Measurements from ENCODE around the gene OOEP.

The OOEP gene

GRCh38 chr6:73343164-73343563 lies 26.5 kb downstream of the OOEP start:
- Mint-ChIP-seq H3K27me3 (peaks cover 19% of the 10 kb centered on the region), H3K36me3 (no peaks in the 10 kb centered on the region), H3K9me3 (no peaks in the 10 kb centered on the region), H3K4me3 (no peak overlapping the region), H3K27ac (no peak overlapping the region), H3K4me1 (no peaks in the 10 kb centered on the region)
- ATAC-seq: no peak

GRCh38 chr6:73342174-73342573 lies 27.5 kb downstream of the OOEP start:
- no peaks in the 10 kb centered on the region for H3K36me3 Mint-ChIP-seq
- H3K4me3 Mint-ChIP-seq: no peak overlapping the region
- H3K27ac Mint-ChIP-seq: no peak overlapping the region
- H3K27me3 Mint-ChIP-seq: peaks cover 9% of the 10 kb centered on the region
- no peaks in the 10 kb centered on the region for H3K4me1 Mint-ChIP-seq
- no peak for ATAC-seq
- H3K9me3 Mint-ChIP-seq: no peaks in the 10 kb centered on the region

- ATAC-seq: no peak
- no peak overlapping the region for H3K27ac Mint-ChIP-seq
- H3K4me1 Mint-ChIP-seq: no peaks in the 10 kb centered on the region
- no peak overlapping the region for H3K4me3 Mint-ChIP-seq
- H3K9me3 Mint-ChIP-seq: no peaks in the 10 kb centered on the region
- H3K36me3 Mint-ChIP-seq: no peaks in the 10 kb centered on the region
- peaks cover 1% of the 10 kb centered on the region for H3K27me3 Mint-ChIP-seq
Measured at GRCh38 chr6:73341335-73341734, 28.4 kb downstream of the OOEP start.

- Mint-ChIP-seq H3K27me3 (no peaks in the 10 kb centered on the region), H3K4me1 (no peaks in the 10 kb centered on the region), H3K9me3 (no peaks in the 10 kb centered on the region), H3K4me3 (no peak overlapping the region), H3K27ac (no peak overlapping the region), H3K36me3 (no peaks in the 10 kb centered on the region)
- no peak for ATAC-seq
Measured at GRCh38 chr6:73340048-73340447, 29.6 kb downstream of the OOEP start.

- no peak for ATAC-seq
- Mint-ChIP-seq H3K27ac (no peak overlapping the region), H3K27me3 (no peaks in the 10 kb centered on the region), H3K36me3 (no peaks in the 10 kb centered on the region), H3K4me3 (no peak overlapping the region), H3K9me3 (no peaks in the 10 kb centered on the region), H3K4me1 (no peaks in the 10 kb centered on the region)
Measured at GRCh38 chr6:73339340-73339739, 30.4 kb downstream of the OOEP start.

- H3K27me3 Mint-ChIP-seq: peaks cover 28% of the 10 kb centered on the region
- H3K27ac Mint-ChIP-seq: no peak overlapping the region
- no peak for ATAC-seq
- H3K9me3 Mint-ChIP-seq: no peaks in the 10 kb centered on the region
- H3K4me1 Mint-ChIP-seq: no peaks in the 10 kb centered on the region
- no peak overlapping the region for H3K4me3 Mint-ChIP-seq
- no peaks in the 10 kb centered on the region for H3K36me3 Mint-ChIP-seq
Measured at GRCh38 chr6:73329201-73329600, 40.5 kb downstream of the OOEP start.

- H3K4me1 Mint-ChIP-seq: no peaks in the 10 kb centered on the region
- H3K27me3 Mint-ChIP-seq: peaks cover 28% of the 10 kb centered on the region
- no peaks in the 10 kb centered on the region for H3K36me3 Mint-ChIP-seq
- no peak for ATAC-seq
- H3K9me3 Mint-ChIP-seq: no peaks in the 10 kb centered on the region
- no peak overlapping the region for H3K27ac Mint-ChIP-seq
- no peak overlapping the region for H3K4me3 Mint-ChIP-seq
Measured at GRCh38 chr6:73328790-73329189, 40.9 kb downstream of the OOEP start.

GRCh38 chr6:73325656-73326055 lies 44.0 kb downstream of the OOEP start:
- no peaks in the 10 kb centered on the region for H3K36me3 Mint-ChIP-seq
- H3K4me3 Mint-ChIP-seq: no peak overlapping the region
- H3K27me3 Mint-ChIP-seq: peaks cover 28% of the 10 kb centered on the region
- no peaks in the 10 kb centered on the region for H3K4me1 Mint-ChIP-seq
- no peaks in the 10 kb centered on the region for H3K9me3 Mint-ChIP-seq
- no peak for ATAC-seq
- H3K27ac Mint-ChIP-seq: no peak overlapping the region

GRCh38 chr6:73323323-73323722 lies 46.4 kb downstream of the OOEP start:
- peaks cover under 1% of the 10 kb centered on the region for H3K9me3 Mint-ChIP-seq
- ATAC-seq: no peak

More at GRCh38 chr6:73323323-73323722, 46.4 kb downstream of the OOEP start:
- Mint-ChIP-seq H3K36me3 (no peaks in the 10 kb centered on the region), H3K4me3 (no peak overlapping the region), H3K4me1 (no peaks in the 10 kb centered on the region), H3K27me3 (peaks cover 14% of the 10 kb centered on the region), H3K27ac (no peak overlapping the region)

Data from stimulated activated memory B cell treated with anti-CD40 and anti-IgM and Interleukin-4, amounts not matched to agents 10 μg/mL and 1 μg/mL and 100 μg/mL, for 72 hours (primary cell).